ENCODE data around the gene MAGI3.
A peak's percentile ranks its signal among the peaks of the same experiment; 100 is the strongest.

Gene MAGI3

DNA sequence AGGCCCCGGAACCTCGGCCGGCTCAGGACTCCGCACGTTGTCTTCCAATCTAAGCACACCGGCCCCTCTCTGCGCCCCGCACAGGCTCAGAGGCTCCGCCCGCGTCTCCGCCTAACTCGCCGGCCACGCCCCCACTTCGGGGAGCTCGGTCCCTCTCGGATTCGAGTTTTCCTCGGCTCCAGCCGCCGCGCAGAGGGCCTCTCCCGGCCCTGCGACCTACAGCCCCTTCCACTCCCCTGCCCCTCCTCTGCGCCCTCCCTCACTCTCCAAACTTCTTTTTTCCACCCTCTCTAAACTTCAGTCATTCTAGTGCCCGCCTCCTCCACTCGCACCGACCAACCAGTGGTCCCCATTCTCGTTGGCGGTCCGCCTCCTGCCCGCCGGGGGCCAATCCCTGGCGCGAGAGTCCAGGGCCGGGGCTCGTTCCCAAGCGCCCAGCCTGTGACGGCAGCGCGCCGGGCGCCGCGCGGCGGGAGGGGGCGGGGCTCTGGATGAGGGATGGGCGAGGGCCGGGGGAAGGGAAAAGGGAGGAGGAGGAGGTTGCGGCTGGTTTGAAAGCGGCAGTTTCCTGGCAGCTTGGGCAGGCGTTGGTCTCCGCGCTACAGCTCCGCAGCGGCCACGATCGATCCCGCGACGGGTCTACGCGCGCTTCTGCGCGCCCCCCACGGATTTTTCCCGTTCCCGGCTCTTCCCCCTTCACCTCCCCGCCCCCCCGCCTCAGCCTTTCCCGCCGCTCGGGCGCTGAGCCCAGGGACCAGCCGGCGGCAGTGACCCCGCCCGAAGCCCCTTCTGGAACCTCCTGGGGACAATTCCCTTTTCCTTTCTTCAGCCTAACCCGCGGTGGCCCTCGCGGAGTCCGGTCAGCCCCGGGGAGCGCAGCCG is at the start of gene MAGI3:
Gene MAGI3 (plus strand): TSS at position 563 of the 882 bp plus-strand sequence. CDS start 519 bp downstream, outside the sequence.
- Histone ChIP-seq H2AFZ (ENCODE audit: low read depth, low read length) (peak within 1 kb of the TSS; percentile 99), H3K27me3 (ENCODE audit: insufficient read depth, low read length) (no peaks in the 10 kb centered on the region), H3K4me3 (ENCODE audit: low read length) (peak within 1 kb of the TSS; percentile 88), H3K36me3 (ENCODE audit: insufficient read depth, low read length) (no peaks in the 10 kb centered on the region), H3K9me3 (ENCODE audit: low read length) (peaks cover 2% of the 10 kb centered on the region), H3K4me1 (ENCODE audit: insufficient read depth, low read length) (peaks cover 34% of the 10 kb centered on the region)

GRCh38 chr1:113353580-113353979 is 36.7 kb upstream of the MAGI3 start:
- H3K4me1 ChIP-seq (ENCODE audit: insufficient read depth, low read length), result no peaks in the 10 kb centered on the region

GRCh38 chr1:113363935-113364334 is 26.4 kb upstream of the MAGI3 start:
- Histone ChIP-seq H3K9me3 (ENCODE audit: low read length) (no peaks in the 10 kb centered on the region), H3K4me1 (ENCODE audit: insufficient read depth, low read length) (no peaks in the 10 kb centered on the region), H3K4me3 (ENCODE audit: low read length) (no peak overlapping the region), H2AFZ (ENCODE audit: low read depth, low read length) (no peak overlapping the region), H3K36me3 (ENCODE audit: insufficient read depth, low read length) (no peaks in the 10 kb centered on the region), H3K27me3 (ENCODE audit: insufficient read depth, low read length) (peaks cover 4% of the 10 kb centered on the region)

More at GRCh38 chr1:113353580-113353979, 36.7 kb upstream of the MAGI3 start:
- Histone ChIP-seq H3K27me3 (ENCODE audit: insufficient read depth, low read length) (no peaks in the 10 kb centered on the region), H2AFZ (ENCODE audit: low read depth, low read length) (no peak overlapping the region), H3K9me3 (ENCODE audit: low read length) (no peaks in the 10 kb centered on the region), H3K36me3 (ENCODE audit: insufficient read depth, low read length) (no peaks in the 10 kb centered on the region), H3K4me3 (ENCODE audit: low read length) (no peak overlapping the region)

DNA sequence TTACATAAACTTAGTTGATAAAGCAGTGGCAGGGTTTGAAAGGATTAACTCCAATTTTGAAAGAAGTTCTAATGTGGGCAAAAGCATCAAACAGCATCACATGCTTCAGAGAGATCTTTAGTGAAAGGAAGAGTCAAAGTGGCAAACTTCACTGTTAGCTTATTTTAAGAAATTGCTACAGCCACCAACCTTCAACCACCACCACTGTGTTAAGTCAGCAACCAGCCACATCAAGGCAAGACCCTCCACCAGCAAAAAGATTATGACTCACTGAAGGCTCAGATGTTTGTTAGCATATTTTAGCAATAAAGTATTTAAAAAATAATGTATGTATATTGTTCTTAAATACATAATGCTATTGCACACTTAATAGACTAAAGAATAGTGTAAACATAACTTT is 21.3 kb upstream of the MAGI3 start:
- H3K4me3 ChIP-seq (ENCODE audit: low read length), result no peak overlapping the region
- H3K4me1 ChIP-seq (ENCODE audit: insufficient read depth, low read length), result no peaks in the 10 kb centered on the region
- no peak overlapping the region for H2AFZ ChIP-seq (ENCODE audit: low read depth, low read length)
- H3K36me3 ChIP-seq (ENCODE audit: insufficient read depth, low read length), result no peaks in the 10 kb centered on the region
- H3K9me3 ChIP-seq (ENCODE audit: low read length), result no peaks in the 10 kb centered on the region
- H3K27me3 ChIP-seq (ENCODE audit: insufficient read depth, low read length), result peaks cover 6% of the 10 kb centered on the region

DNA sequence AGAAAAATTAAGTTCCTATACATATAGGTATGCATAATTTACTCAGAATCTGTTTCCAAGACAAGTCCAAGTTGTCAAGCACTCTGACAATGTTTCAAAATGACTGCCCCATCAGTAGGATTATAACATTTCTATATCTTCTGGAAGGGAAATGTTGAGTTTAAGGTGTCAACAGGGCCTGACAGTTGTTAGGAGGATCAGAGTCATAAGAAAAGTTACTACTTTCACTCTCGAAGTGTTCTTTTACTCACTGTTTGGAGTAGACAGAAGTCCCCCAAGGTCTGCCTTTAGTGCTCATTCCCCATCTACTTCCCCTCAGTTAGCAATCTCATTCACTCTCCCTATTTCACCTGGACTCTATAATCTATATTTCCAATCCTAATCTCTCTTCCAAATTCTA is 20.6 kb upstream of the MAGI3 start:
- Histone ChIP-seq H3K4me1 (ENCODE audit: insufficient read depth, low read length) (no peaks in the 10 kb centered on the region), H2AFZ (ENCODE audit: low read depth, low read length) (peak overlapping the region; percentile 17), H3K9me3 (ENCODE audit: low read length) (no peaks in the 10 kb centered on the region), H3K36me3 (ENCODE audit: insufficient read depth, low read length) (no peaks in the 10 kb centered on the region), H3K4me3 (ENCODE audit: low read length) (no peak overlapping the region), H3K27me3 (ENCODE audit: insufficient read depth, low read length) (peaks cover 6% of the 10 kb centered on the region)

- Histone ChIP-seq H3K27me3 (ENCODE audit: insufficient read depth, low read length) (peaks cover 9% of the 10 kb centered on the region), H3K4me3 (ENCODE audit: low read length) (no peak overlapping the region), H3K9me3 (ENCODE audit: low read length) (no peaks in the 10 kb centered on the region), H3K36me3 (ENCODE audit: insufficient read depth, low read length) (no peaks in the 10 kb centered on the region), H2AFZ (ENCODE audit: low read depth, low read length) (no peak overlapping the region), H3K4me1 (ENCODE audit: insufficient read depth, low read length) (no peaks in the 10 kb centered on the region)
These were observed 19.4 kb upstream of the MAGI3 start for GRCh38 chr1:113370868-113371267.

- Histone ChIP-seq H3K36me3 (ENCODE audit: insufficient read depth, low read length) (no peaks in the 10 kb centered on the region), H3K4me1 (ENCODE audit: insufficient read depth, low read length) (no peaks in the 10 kb centered on the region), H3K9me3 (ENCODE audit: low read length) (no peaks in the 10 kb centered on the region), H3K27me3 (ENCODE audit: insufficient read depth, low read length) (peaks cover 9% of the 10 kb centered on the region), H2AFZ (ENCODE audit: low read depth, low read length) (no peak overlapping the region), H3K4me3 (ENCODE audit: low read length) (no peak overlapping the region)
These were observed 17.8 kb upstream of the MAGI3 start for GRCh38 chr1:113372546-113372945.

DNA sequence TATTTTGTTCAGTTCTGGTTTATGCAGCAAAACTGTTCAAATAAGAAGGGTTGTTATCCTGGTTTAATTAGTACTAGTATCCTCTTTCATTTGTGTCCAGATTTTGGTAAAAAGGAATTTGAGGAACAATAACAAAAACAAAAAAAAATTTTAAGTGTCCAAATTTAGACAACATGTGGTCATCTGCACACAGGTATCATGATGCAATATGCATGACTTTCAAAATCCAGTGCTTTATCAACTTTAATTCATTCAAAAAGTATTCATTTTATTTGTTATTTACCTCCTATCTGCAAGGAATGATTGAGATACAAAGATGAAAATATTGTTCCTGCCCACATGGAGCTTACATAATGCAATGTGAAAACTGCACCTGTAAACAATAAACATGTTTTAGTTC is 16.7 kb upstream of the MAGI3 start:
- Histone ChIP-seq H3K4me1 (ENCODE audit: insufficient read depth, low read length) (no peaks in the 10 kb centered on the region), H3K9me3 (ENCODE audit: low read length) (no peaks in the 10 kb centered on the region), H3K36me3 (ENCODE audit: insufficient read depth, low read length) (no peaks in the 10 kb centered on the region), H2AFZ (ENCODE audit: low read depth, low read length) (no peak overlapping the region), H3K4me3 (ENCODE audit: low read length) (no peak overlapping the region), H3K27me3 (ENCODE audit: insufficient read depth, low read length) (peaks cover 5% of the 10 kb centered on the region)

DNA sequence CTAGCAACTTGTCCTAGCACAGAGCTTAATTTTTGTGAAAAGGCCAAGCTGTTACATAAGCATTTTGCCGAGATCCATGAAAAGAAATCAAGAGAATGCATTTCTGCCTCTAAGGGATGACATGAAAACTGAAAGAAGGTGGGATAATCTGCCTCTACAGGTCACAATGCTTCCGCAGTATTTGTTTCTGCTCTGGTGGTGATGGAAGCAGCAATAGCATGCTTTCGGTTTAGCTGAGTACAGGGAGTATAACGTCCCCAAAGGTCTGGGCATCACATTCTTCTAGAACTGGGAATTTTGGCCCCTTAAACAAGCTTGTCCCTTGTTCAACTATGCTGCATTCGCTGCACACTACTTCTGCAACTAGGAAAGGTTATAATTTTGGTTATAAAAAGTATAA is 14.4 kb upstream of the MAGI3 start:
- Histone ChIP-seq H2AFZ (ENCODE audit: low read depth, low read length) (no peak overlapping the region), H3K36me3 (ENCODE audit: insufficient read depth, low read length) (no peaks in the 10 kb centered on the region), H3K4me3 (ENCODE audit: low read length) (no peak overlapping the region), H3K9me3 (ENCODE audit: low read length) (no peaks in the 10 kb centered on the region), H3K27me3 (ENCODE audit: insufficient read depth, low read length) (peaks cover 5% of the 10 kb centered on the region), H3K4me1 (ENCODE audit: insufficient read depth, low read length) (no peaks in the 10 kb centered on the region)

DNA sequence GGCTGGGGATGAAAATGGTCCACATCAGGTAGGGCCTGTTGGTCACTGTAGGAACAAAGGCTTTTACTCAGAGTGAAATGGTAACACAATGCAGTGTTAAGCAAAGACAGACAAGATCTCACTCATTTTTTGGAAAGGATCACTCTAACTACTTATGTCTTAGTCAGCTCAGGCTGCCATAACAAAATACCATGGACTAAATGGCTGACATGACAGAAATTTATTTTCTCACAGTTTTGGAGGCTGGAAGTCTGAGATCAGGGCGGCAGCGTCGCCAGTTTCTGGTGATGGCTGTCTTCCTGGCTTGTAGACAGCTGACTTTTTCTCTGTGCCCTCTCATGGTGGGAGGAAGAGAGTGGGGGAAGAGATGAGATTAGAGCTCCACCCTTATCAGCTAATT is 10.2 kb upstream of the MAGI3 start:
- Histone ChIP-seq H2AFZ (ENCODE audit: low read depth, low read length) (no peak overlapping the region), H3K9me3 (ENCODE audit: low read length) (no peaks in the 10 kb centered on the region), H3K4me3 (ENCODE audit: low read length) (no peak overlapping the region), H3K36me3 (ENCODE audit: insufficient read depth, low read length) (no peaks in the 10 kb centered on the region), H3K4me1 (ENCODE audit: insufficient read depth, low read length) (no peaks in the 10 kb centered on the region), H3K27me3 (ENCODE audit: insufficient read depth, low read length) (peaks cover 3% of the 10 kb centered on the region)

DNA sequence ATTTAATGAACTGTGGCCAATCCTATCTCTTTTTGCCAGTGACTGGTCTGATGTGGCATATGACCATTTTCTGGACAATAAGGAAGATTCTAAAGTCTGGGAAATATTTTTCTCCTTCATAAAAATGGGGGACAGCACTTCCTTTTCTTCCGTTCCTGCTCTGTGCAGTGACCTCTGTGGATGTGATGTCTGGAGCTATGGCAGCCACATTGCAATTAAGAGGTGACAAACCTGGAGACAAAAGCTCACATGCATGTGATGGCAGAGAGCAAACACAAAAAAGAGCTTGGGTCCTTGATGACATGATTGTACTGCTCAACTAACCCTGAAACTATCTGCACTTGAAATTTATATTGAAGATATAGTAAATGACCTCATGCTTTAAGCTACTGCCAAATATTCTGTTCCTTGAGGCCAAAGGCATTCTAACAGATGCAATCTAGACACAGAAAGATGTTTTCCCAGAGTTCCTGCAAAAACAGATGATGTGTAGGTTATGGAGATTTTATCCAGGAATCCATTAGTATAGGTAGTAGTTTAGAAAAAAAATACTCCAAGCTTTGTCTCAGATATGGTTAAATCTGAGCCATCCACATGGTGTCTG is 2.2 kb upstream of the MAGI3 start:
- H3K36me3 ChIP-seq (ENCODE audit: insufficient read depth, low read length), result no peaks in the 10 kb centered on the region
- no peak overlapping the region for H2AFZ ChIP-seq (ENCODE audit: low read depth, low read length)
- H3K9me3 ChIP-seq (ENCODE audit: low read length), result peaks cover 2% of the 10 kb centered on the region
- no peak overlapping the region for H3K4me3 ChIP-seq (ENCODE audit: low read length)
- peaks cover 30% of the 10 kb centered on the region for H3K4me1 ChIP-seq (ENCODE audit: insufficient read depth, low read length)
- H3K27me3 ChIP-seq (ENCODE audit: insufficient read depth, low read length), result no peaks in the 10 kb centered on the region

DNA sequence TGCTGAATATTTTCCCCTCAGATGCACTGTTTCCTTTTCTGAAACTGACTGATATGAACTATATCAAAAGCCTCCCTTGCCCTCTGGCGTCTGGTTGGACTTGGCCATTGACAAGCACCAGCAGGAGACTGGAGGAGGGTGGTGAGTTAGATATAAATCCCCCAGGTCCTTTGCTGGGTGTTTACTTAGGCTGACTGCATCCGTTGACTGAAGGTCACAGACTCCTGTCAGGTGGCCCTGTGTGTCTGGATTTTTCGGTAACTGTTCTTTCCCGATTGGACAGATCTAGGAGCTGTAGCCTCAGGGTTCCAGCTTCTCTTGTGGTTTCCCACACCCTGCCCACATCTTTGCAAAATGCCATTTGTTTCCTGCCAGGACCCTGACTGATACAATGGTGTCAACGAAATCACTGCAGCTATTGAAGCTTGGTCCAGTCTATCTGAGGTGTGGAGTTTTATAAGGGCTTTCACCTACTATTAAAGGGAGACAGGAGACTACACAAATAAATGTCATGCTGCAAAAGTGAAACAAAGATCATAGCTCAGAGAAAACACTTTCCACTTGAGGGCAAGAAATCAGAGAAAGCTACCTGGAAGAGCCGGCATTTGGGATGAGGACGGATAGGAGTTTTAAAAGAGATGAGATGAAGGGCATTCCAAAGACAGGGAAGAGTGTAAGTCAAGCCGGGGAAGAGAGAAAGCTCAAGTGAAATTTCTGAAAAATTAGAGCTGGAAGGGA is 1.5 kb upstream of the MAGI3 start:
- Histone ChIP-seq H3K27me3 (ENCODE audit: insufficient read depth, low read length) (no peaks in the 10 kb centered on the region), H2AFZ (ENCODE audit: low read depth, low read length) (peak overlapping the region; percentile 86), H3K4me1 (ENCODE audit: insufficient read depth, low read length) (peaks cover 34% of the 10 kb centered on the region), H3K36me3 (ENCODE audit: insufficient read depth, low read length) (no peaks in the 10 kb centered on the region), H3K9me3 (ENCODE audit: low read length) (peaks cover 2% of the 10 kb centered on the region), H3K4me3 (ENCODE audit: low read length) (peak overlapping the region; percentile 67)

DNA sequence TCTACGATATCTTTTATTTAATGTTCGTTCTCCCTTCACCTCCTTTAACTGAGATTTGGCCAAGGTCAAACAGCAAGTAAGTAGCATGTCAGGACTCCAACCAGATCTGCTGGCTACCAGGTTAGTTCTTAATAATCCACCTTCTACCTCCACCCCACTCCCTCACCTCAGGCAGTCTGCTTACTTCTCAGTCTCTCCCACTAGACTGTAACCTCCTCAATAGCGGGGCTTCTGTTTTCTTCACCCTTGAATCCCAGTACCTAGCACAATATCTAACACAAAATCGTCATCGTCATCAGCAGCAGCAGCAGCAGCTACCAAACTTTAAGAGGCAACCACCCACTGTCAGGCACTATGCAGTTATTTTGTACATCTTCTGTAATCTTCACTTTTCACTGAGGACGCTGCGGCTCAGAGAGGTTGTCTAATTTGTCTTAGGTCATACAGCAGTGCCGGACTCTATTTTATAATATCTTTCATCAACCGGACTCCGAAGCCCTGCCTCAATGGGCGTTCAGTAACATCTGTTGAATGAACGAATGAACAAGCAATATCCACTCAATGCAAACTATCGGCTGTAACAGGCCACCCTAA is 859 bp upstream of the MAGI3 start:
- Histone ChIP-seq H3K27me3 (ENCODE audit: insufficient read depth, low read length) (no peaks in the 10 kb centered on the region), H2AFZ (ENCODE audit: low read depth, low read length) (peak overlapping the region; percentile 86), H3K9me3 (ENCODE audit: low read length) (peaks cover 2% of the 10 kb centered on the region), H3K36me3 (ENCODE audit: insufficient read depth, low read length) (no peaks in the 10 kb centered on the region), H3K4me3 (ENCODE audit: low read length) (peak overlapping the region; percentile 67), H3K4me1 (ENCODE audit: insufficient read depth, low read length) (peaks cover 34% of the 10 kb centered on the region)
